ENCODE measurements around the gene SIX2. TPM values are rescaled to one million over a fixed set of nuclear protein-coding genes. Genes with fewer than 3 reads are reported as not detected.

SIX2 gene
- total and polyA plus RNA-seq, 4 donors = not detected

- 90% methylated on average over 9 of the region's 9 CpGs for WGBS
- no peaks in the 10 kb centered on the region for H3K4me1 ChIP-seq (ENCODE audit: control insufficient read depth in 4 of 4, insufficient read depth in 4 of 4, low read length in 3 of 4)
- no peak overlapping the region for H3K9ac ChIP-seq (ENCODE audit: low read depth in 1 of 2, low read length in 2 of 2)
- no peak for TF ChIP-seq HNF4G (IDR thresholded peaks at IDR 0.05)
- no peak for TF ChIP-seq ATF3 (IDR thresholded peaks at IDR 0.05)
- no peak for TF ChIP-seq CTCF (IDR thresholded peaks at IDR 0.05; ENCODE audit: low read depth, low read length, missing input control)
- no peak for TF ChIP-seq MAX (IDR thresholded peaks at IDR 0.05)
- no peak for TF ChIP-seq FOXA2 (IDR thresholded peaks at IDR 0.05)
- no peak for TF ChIP-seq SP1 (IDR thresholded peaks at IDR 0.05)
- no peak for TF ChIP-seq ZBTB33 (IDR thresholded peaks at IDR 0.05)
- no peak for TF ChIP-seq EGR1 (IDR thresholded peaks at IDR 0.05; ENCODE audit: low read depth in 2 of 2)
- no peak for TF ChIP-seq YY1 (IDR thresholded peaks at IDR 0.05)
- no peak for TF ChIP-seq REST (IDR thresholded peaks at IDR 0.05)
- no peak for TF ChIP-seq RAD21 (IDR thresholded peaks at IDR 0.05)
- H3K27ac ChIP-seq (ENCODE audit: low read depth in 1 of 2, low read length in 2 of 2) = no peak overlapping the region
- H3K9me3 ChIP-seq (ENCODE audit: control insufficient read depth in 4 of 4, low read length in 3 of 4) = peaks cover 4 to 14% (median 8%) of the 10 kb centered on the region in 4 donors
- no peak for DNase-seq (ENCODE audit: low spot score)
- H3K27me3 ChIP-seq (ENCODE audit: control insufficient read depth in 4 of 4, insufficient read depth in 4 of 4, low read length in 3 of 4) = peaks cover 0 to 4% (median 0%) of the 10 kb centered on the region in 4 donors
- H3K36me3 ChIP-seq (ENCODE audit: control insufficient read depth in 4 of 4, insufficient read depth in 3 of 4, low read depth in 1 of 4, low read length in 3 of 4) = no peaks in the 10 kb centered on the region
- H3K4me3 ChIP-seq (ENCODE audit: low read depth in 1 of 3, low read length in 3 of 3) = no peak overlapping the region
Observed at GRCh38 chr2:44983836-44984604, 25.2 kb downstream of the SIX2 start.

- no peak overlapping the region for H3K27ac ChIP-seq (ENCODE audit: low read depth in 1 of 2, low read length in 2 of 2)
- no peaks in the 10 kb centered on the region for H3K36me3 ChIP-seq (ENCODE audit: control insufficient read depth in 4 of 4, insufficient read depth in 3 of 4, low read depth in 1 of 4, low read length in 3 of 4)
- WGBS = 14% methylated on average over 14 of the region's 14 CpGs
- H3K9me3 ChIP-seq (ENCODE audit: control insufficient read depth in 4 of 4, low read length in 3 of 4) = no peaks in the 10 kb centered on the region
- peaks cover 0 to 5% (median 0%) of the 10 kb centered on the region in 4 donors for H3K27me3 ChIP-seq (ENCODE audit: control insufficient read depth in 4 of 4, insufficient read depth in 4 of 4, low read length in 3 of 4)
- no peak overlapping the region for H3K4me3 ChIP-seq (ENCODE audit: low read depth in 1 of 3, low read length in 3 of 3)
- peak; percentile 80 for DNase-seq (ENCODE audit: low spot score)
- H3K9ac ChIP-seq (ENCODE audit: low read depth in 1 of 2, low read length in 2 of 2) = no peak overlapping the region
- TF ChIP-seq MAX (IDR thresholded peaks at IDR 0.05) = no peak
- peak; percentile 87 for TF ChIP-seq CTCF (IDR thresholded peaks at IDR 0.05; ENCODE audit: low read depth, low read length, missing input control)
- TF ChIP-seq RAD21 (IDR thresholded peaks at IDR 0.05) = peak; percentile 94 to 96
- TF ChIP-seq FOXA2 (IDR thresholded peaks at IDR 0.05) = no peak
- H3K4me1 ChIP-seq (ENCODE audit: control insufficient read depth in 4 of 4, insufficient read depth in 4 of 4, low read length in 3 of 4) = no peaks in the 10 kb centered on the region
Observed at GRCh38 chr2:44981714-44982108, 27.5 kb downstream of the SIX2 start.
